Small intestine (tissue), 7 donors: ENCODE measurements around the gene IZUMO4. TPM values are rescaled to one million over a fixed set of nuclear protein-coding genes. Genes with fewer than 3 reads are reported as not detected.
"Not testable (repeated sequence)": the region's sequence is repeated elsewhere in the genome, so short reads cannot be mapped to it uniquely, and the experiment has no call there.

Experiments
- DNase-seq, 2 donors: peaks; one replicate each; pipeline versions ENCODE4 v3.0.0 to v3.0.0-alpha.2; 2013
- FAIRE-seq: peaks from 2 replicates; lab custom pipeline; 2012; peaks lifted over from hg19 to GRCh38; lab: Jason Lieb, UNC
- H3K27ac ChIP-seq, 3 donors: one replicate each; pipeline ENCODE4 v1.5.1; 2013; ENCODE audit warnings: low read length in 2 of 3, mild to moderate bottlenecking in 2 of 3, control low read depth in 1 of 3, inconsistent platforms in 1 of 3, low read depth in 1 of 3, moderate library complexity in 1 of 3
- H3K27me3 ChIP-seq, 3 donors: one replicate each; pipeline ENCODE4 v1.6.1; 2013; ENCODE audit warnings: low read length in 3 of 3, inconsistent platforms in 1 of 3; ENCODE audit not compliant: control insufficient read depth in 3 of 3, insufficient read depth in 3 of 3
- H3K36me3 ChIP-seq, 3 donors: one replicate each; pipeline ENCODE4 v1.6.1; 2013; ENCODE audit warnings: low read length in 3 of 3, inconsistent platforms in 1 of 3, low read depth in 1 of 3, mild to moderate bottlenecking in 1 of 3, moderate library complexity in 1 of 3; ENCODE audit not compliant: control insufficient read depth in 3 of 3, insufficient read depth in 2 of 3
- H3K4me1 ChIP-seq, 3 donors: one replicate each; pipeline ENCODE4 v1.6.1; 2013; ENCODE audit warnings: low read length in 2 of 3, inconsistent platforms in 1 of 3, low read depth in 1 of 3, mild to moderate bottlenecking in 1 of 3, moderate library complexity in 1 of 3; ENCODE audit not compliant: control insufficient read depth in 3 of 3, insufficient read depth in 2 of 3
- H3K4me3 ChIP-seq, 3 donors: one replicate each; pipeline ENCODE4 v1.5.1; 2013; ENCODE audit warnings: low read length in 3 of 3, control low read depth in 1 of 3, inconsistent platforms in 1 of 3, low read depth in 1 of 3, mild to moderate bottlenecking in 1 of 3, moderate library complexity in 1 of 3
- H3K9me3 ChIP-seq, 2 donors: one replicate each; pipeline ENCODE4 v1.6.1; 2013; ENCODE audit warnings: low read depth in 1 of 2, low read length in 1 of 2; ENCODE audit not compliant: control insufficient read depth in 2 of 2, insufficient read depth in 1 of 2
- WGBS, 3 donors: extraction: QIAGEN DNeasy Blood & Tissue Kit; methylation state at CpG; one replicate each; pipeline ENCODE4 v1.1.7; 2013; 5-methylcytosine and 5-hydroxymethylcytosine counted together
- polyA plus RNA-seq, 4 donors: library from polyadenylated mRNA; stranded (reverse) in 3 of 4; unstranded in 1 of 4; fragments of 200-250 nt in 3 of 4; fragments of 120-200 nt in 1 of 4; gene quantifications; one replicate each; pipeline versions ENCODE4 v1.2.1 to v1.2.3, GENCODE V29; 2013
- donor health status: healthy with polysubstance abuse.
- donor health status: control.
- donor health status: control.
- donor health status: Bipolar disorder and iron deficiency.
- donor health status: healthy.

The IZUMO4 gene
- polyA plus RNA-seq, 4 donors, result 2.4 to 5.8 (median 4.2) TPM

DNA sequence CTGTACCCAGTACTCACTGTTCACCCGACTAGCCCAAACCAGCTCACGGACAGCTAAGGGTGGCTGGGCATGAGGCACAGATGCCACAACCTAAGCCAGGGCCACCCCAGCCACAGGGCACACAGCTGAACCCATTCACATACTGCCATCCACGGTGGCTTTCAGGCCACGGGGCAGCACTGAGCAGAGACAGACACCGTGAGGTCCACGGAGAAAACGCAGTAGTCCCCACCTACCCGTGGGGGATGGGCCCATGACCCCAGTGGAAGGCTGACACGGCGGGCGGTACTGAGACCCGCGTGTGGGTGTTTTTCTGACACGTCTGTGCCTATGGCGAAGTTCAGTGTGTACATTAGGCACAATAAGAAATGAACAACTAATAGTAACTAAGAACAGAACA, 25.5 kb downstream of the IZUMO4 start:
- H3K27ac ChIP-seq, result no peak overlapping the region
- no peak overlapping the region for H3K4me3 ChIP-seq
- peaks cover 20 to 94% (median 22%) of the 10 kb centered on the region in 3 donors for H3K36me3 ChIP-seq
- WGBS, 3 donors, result 89 to 93% (median 92%) methylated on average over 15 of the region's 15 CpGs
- H3K4me1 ChIP-seq, result no peaks in the 10 kb centered on the region
- H3K9me3 ChIP-seq, result no peaks in the 10 kb centered on the region
- H3K27me3 ChIP-seq, result no peaks in the 10 kb centered on the region
- FAIRE-seq (no peak), DNase-seq (no peak)

DNA sequence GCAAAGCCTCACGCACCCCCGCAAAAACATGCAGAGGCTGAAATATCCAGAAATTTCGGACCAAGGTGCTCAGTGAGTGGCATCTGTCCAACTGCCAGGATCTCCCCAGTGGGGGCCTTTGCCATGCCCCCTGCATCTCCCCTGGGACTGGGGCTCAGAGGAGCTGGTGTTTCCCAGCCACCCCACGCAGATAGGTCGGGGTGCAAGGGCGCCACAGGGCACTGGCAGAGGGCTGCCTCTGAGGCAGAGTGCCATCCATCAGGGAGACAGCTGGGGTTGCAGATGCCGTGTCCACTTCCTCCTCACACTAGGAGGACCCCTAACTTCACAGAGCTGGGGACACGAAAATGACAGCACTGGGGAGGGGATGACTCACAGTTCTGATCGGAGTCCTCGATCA, 26.3 kb downstream of the IZUMO4 start:
- 95 to 97% (median 95%) methylated on average over 10 of the region's 10 CpGs for WGBS, 3 donors
- DNase-seq (no peak), FAIRE-seq (no peak)
- Histone ChIP-seq H3K27me3 (no peaks in the 10 kb centered on the region), H3K4me1 (no peaks in the 10 kb centered on the region), H3K27ac (no peak overlapping the region), H3K36me3 (peaks cover 22 to 94% (median 23%) of the 10 kb centered on the region in 3 donors), H3K4me3 (no peak overlapping the region), H3K9me3 (no peaks in the 10 kb centered on the region)

DNA sequence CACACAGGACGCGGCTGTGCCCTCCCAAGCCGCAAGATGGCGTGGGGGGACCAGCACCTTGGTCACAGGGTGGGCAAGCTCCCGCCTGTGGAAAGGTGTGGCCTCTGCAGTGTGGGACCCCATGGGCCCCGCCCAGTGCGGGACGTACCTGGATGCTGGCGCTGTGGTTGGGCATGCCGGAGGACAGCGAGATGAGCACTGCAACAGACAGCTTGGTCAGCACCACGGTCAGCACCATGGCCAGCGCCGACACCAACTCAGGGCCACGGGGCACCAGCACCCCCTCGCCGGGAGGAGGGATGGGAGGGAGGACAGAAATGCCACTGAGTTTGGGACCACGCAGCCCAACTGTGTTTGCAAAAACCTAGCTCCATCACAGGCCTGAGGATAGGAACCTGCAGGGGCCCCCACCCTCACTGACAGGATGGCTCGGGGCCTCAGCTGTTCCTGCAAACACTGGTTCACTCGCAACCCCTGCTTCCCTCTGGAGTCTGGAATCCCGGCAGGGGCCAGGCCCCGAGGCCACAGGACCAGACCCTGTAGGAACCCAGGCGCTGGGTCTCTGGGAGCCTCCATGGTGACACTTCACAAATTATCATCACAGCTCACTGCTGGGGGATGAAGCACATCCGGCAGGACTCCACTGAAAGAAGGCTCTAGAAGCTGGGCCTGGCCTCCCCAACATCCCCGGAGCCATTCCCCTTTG, 27.1 kb downstream of the IZUMO4 start:
- Histone ChIP-seq H3K4me3 (no peak overlapping the region), H3K4me1 (no peaks in the 10 kb centered on the region), H3K27me3 (no peaks in the 10 kb centered on the region), H3K27ac (no peak overlapping the region), H3K36me3 (peaks cover 23 to 88% (median 25%) of the 10 kb centered on the region in 3 donors), H3K9me3 (no peaks in the 10 kb centered on the region)
- no peak for DNase-seq
- no peak for FAIRE-seq
- WGBS, 3 donors, result 90 to 95% (median 91%) methylated on average over 25 of the region's 25 CpGs

DNA sequence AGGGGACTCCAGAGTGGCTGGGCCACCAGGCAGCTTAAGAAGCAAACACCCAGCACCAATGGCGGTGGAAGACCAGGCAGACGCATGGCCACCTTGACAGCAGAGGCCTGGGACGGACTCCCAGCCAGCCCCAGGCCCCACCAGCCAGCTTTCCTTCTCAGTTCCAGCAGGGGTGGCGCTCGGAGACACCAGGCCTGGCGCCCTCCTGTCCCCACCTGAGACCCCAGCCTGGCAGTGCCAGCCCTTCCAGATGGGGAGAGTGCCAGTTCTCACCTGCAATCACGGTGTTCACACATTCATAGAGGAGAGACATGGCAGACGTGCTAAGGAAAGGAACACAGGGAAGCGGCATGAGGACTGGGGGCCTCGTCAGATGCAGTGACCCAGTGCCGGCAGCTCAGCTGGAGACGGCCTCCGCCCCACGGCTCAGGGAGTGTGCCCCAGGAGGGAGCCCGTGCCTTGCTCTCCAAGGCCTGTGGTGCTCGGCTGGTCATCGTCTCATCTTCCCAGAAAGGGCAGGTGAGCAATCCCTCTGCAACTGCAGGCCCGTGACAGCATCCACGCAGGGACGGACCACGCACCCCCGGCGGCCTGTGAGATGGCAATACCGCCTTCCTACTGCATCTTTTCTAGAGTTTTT, 30.3 kb downstream of the IZUMO4 start:
- 95 to 99% (median 97%) methylated on average over 23 to 24 of the region's 24 CpGs for WGBS, 3 donors
- no peak overlapping the region for H3K27ac ChIP-seq
- DNase-seq, result no peak
- FAIRE-seq, result no peak
- no peaks in the 10 kb centered on the region for H3K4me1 ChIP-seq
- H3K4me3 ChIP-seq, result no peak overlapping the region
- H3K9me3 ChIP-seq, result no peaks in the 10 kb centered on the region
- peaks cover 22 to 90% (median 27%) of the 10 kb centered on the region in 3 donors for H3K36me3 ChIP-seq
- H3K27me3 ChIP-seq, result no peaks in the 10 kb centered on the region

DNA sequence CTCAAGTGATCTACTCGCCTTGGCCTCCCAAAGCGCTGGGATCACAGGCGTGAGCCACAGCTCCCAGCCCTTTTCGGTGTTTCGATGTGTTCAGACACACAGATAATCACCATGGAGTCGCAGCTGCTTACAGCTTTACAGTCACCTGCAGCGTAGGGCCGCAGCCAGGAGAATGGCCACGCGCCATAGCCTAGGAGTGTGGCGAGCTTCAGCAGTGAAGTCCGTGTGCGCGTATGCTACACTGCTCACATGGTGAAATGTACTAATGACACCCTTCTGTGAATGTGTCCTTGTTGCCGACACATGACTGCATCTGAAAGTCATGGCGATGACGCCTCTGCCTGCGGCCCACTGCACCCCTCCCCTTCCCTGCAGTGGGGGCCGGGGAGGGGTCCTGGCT, 31.0 kb downstream of the IZUMO4 start:
- Histone ChIP-seq H3K27ac (no peak overlapping the region), H3K4me3 (no peak overlapping the region), H3K4me1 (no peaks in the 10 kb centered on the region), H3K9me3 (no peaks in the 10 kb centered on the region), H3K27me3 (no peaks in the 10 kb centered on the region), H3K36me3 (peaks cover 23 to 90% (median 27%) of the 10 kb centered on the region in 3 donors)
- 47 to 77% (median 52%) methylated on average over 19 of the region's 19 CpGs for WGBS, 3 donors
- DNase-seq (peak; percentile 33 to 40), FAIRE-seq (no peak)

DNA sequence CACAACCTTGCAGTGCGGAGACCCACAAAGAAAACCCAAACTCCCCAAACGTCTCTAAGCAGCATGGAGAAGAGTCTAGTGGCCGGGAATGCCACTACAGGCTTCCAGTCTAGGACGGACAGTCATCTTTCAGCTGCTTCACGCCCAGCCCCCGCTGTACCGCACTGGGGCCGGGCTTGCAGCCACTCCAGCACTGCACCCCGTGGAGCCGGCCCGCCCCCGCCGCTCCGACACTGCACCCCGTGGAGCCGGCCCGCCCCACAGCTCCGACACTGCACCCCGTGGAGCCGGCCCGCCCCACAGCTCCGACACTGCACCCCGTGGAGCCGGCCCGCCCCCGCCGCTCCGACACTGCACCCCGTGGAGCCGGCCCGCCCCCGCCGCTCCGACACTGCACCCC, 31.5 kb downstream of the IZUMO4 start:
- H3K27ac ChIP-seq, H3K4me1 ChIP-seq, H3K9me3 ChIP-seq, FAIRE-seq, DNase-seq, H3K27me3 ChIP-seq, H3K4me3 ChIP-seq: not testable (repeated sequence)
- 87 to 95% (median 90%) methylated on average over 19 to 34 of the region's 34 CpGs for WGBS, 3 donors
- H3K36me3 ChIP-seq, result peaks cover 24 to 89% (median 27%) of the 10 kb centered on the region in 3 donors

DNA sequence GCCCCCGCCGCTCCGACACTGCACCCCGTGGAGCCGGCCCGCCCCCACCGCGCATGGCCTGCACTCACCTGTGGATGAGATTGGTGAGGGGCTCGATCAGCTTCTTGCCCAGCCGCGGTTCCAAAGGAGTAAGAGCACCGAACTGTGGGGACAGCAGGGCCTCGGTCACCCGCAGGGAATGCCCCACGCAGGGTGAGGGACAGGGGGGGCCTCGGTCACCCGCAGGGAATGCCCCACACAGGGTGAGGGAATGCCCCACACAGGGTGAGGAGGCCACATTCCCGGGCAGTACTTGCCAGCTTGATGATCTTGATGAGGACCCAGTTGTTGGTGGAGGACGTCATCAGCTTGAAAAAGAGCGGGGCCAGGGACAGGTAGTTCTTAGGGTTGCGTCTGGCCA, 32.3 kb downstream of the IZUMO4 start:
- H3K9me3 ChIP-seq, result no peaks in the 10 kb centered on the region

DNA sequence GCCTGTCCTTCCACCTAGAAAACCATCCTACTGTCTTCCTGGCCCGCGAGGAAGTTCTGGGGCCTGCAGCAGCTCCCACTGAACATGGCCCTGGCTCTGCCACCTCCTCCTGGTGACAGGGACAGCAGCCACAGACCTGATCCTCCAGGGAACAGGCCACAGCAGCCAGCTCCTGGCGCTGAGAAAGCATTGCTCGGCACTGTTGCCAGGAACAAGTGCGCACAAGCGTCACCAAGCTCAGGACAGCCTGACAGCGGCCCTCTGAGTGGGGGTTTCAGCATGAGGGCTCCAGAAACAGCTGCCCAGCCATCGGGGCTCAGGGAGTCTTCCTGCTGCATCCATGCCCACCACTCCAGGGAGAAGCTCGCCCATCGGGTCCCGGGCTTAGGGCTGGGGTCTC, 32.8 kb downstream of the IZUMO4 start:
- 95 to 97% (median 96%) methylated on average over 11 of the region's 11 CpGs for WGBS, 3 donors
- Histone ChIP-seq H3K36me3 (peaks cover 22 to 85% (median 25%) of the 10 kb centered on the region in 3 donors), H3K27ac (no peak overlapping the region), H3K4me3 (no peak overlapping the region), H3K9me3 (no peaks in the 10 kb centered on the region), H3K27me3 (no peaks in the 10 kb centered on the region), H3K4me1 (no peaks in the 10 kb centered on the region)
- DNase-seq (no peak), FAIRE-seq (no peak)

More for the DNA sequence above, 32.3 kb downstream of the IZUMO4 start:
- H3K27ac ChIP-seq, result no peak overlapping the region
- no peaks in the 10 kb centered on the region for H3K4me1 ChIP-seq
- peaks cover 22 to 86% (median 27%) of the 10 kb centered on the region in 3 donors for H3K36me3 ChIP-seq
- 94 to 97% (median 97%) methylated on average over 18 to 21 of the region's 21 CpGs for WGBS, 3 donors
- DNase-seq, result no peak
- no peak overlapping the region for H3K4me3 ChIP-seq
- no peak for FAIRE-seq
- no peaks in the 10 kb centered on the region for H3K27me3 ChIP-seq
